Vagina (tissue), 2 donors: ENCODE measurements around the gene GDF11. TPM values are rescaled to one million over a fixed set of nuclear protein-coding genes. Genes with fewer than 3 reads are reported as not detected.

ENCODE experiments used
- DNase-seq, 2 donors: peaks; one replicate each; pipeline ENCODE4 v3.0.0-alpha.2; 2017; ENCODE audit errors: extremely low spot score in 2 of 2
- H3K27ac ChIP-seq: fragments of 200-600 bp; sonication (generic); one replicate; pipeline ENCODE4 v1.5.1; 2019
- H3K27me3 ChIP-seq: fragments of 200-600 bp; sonication (generic); one replicate; pipeline ENCODE4 v1.5.1; 2019
- H3K36me3 ChIP-seq, 2 donors: fragments of 200-600 bp; sonication (generic); one replicate each; pipeline ENCODE4 v1.5.1; 2017 to 2019
- H3K4me1 ChIP-seq: fragments of 200-600 bp; sonication (generic); one replicate; pipeline ENCODE4 v1.5.1; 2019
- H3K4me3 ChIP-seq, 2 donors: fragments of 200-600 bp; sonication (generic); 1 replicate in 1 of 2; 2 replicates in 1 of 2; pipeline ENCODE4 v1.5.1; 2016 to 2019
- H3K9me3 ChIP-seq: fragments of 200-600 bp; sonication (generic); one replicate; pipeline ENCODE4 v1.5.1; 2019
- CTCF ChIP-seq, 3 experiments: fragments of 450-650 bp in 2 of 3; fragments of 200-600 bp in 1 of 3; sonication (generic) in 1 of 3; IDR thresholded peaks; one replicate each; pipeline ENCODE4 v1.5.1; 2017 to 2019; ENCODE audit warnings: antibody characterized with exemption in 3 of 3, mild to moderate bottlenecking in 2 of 3, moderate library complexity in 2 of 3
- POLR2A ChIP-seq, 2 donors: fragments of 450-650 bp; IDR thresholded peaks; one replicate each; pipeline ENCODE4 v1.6.1; 2017; ENCODE audit warnings: antibody characterized with exemption in 2 of 2, mild to moderate bottlenecking in 2 of 2, moderate library complexity in 2 of 2
- POLR2AphosphoS5 ChIP-seq, 2 donors: sonication (generic); formaldehyde crosslinking; IDR thresholded peaks; one replicate each; pipeline ENCODE4 v1.9.0; 2017; ENCODE audit warnings: antibody characterized with exemption in 2 of 2, mild to moderate bottlenecking in 2 of 2, low read depth in 1 of 2; ENCODE audit not compliant: insufficient read depth in 1 of 2
- intact Hi-C: fragments of 100-400 bp; cut with DNase I; formaldehyde crosslinking; loops from one replicate; pipeline ENCODE4 v1.15.1; 2023
- total RNA-seq: library from RNA; depleted of rRNA; stranded (reverse); fragments of >200 nt; gene quantifications from one replicate; pipeline ENCODE4 v1.2.3, GENCODE V29; 2016

The GDF11 gene
- total RNA-seq, 1 donor from 2014 or later: 7.6 TPM

GRCh38 chr12:55736076-55736475 is 6.8 kb upstream of the GDF11 start:
- peaks cover 19% of the 10 kb centered on the region for H3K4me1 ChIP-seq
- intact Hi-C loops: loop anchor here (2.0 kb wide), 1 partner anchor 205 kb away; no protein-coding TSS in a partner anchor

GRCh38 chr12:55736780-55737580 is 5.9 kb upstream of the GDF11 start:
- Histone ChIP-seq H3K9me3 (no peaks in the 10 kb centered on the region), H3K27ac (peak overlapping the region; percentile 85), H3K36me3 (no peaks in the 10 kb centered on the region), H3K27me3 (no peaks in the 10 kb centered on the region), H3K4me3 (no peak overlapping the region), H3K4me1 (peaks cover 19% of the 10 kb centered on the region)
- no peak for DNase-seq
- TF ChIP-seq POLR2A (IDR thresholded peaks at IDR 0.05) (no peak), CTCF (IDR thresholded peaks at IDR 0.05) (peak; percentile 29 to 57 (median 48))
- intact Hi-C loops: loop anchor here (2.0 kb wide), 1 partner anchor 204 kb away; no protein-coding TSS in a partner anchor

More at GRCh38 chr12:55736076-55736475, 6.8 kb upstream of the GDF11 start:
- TF ChIP-seq POLR2A (IDR thresholded peaks at IDR 0.05) (no peak), POLR2AphosphoS5 (IDR thresholded peaks at IDR 0.05; ENCODE audit: insufficient read depth in 1 of 2, low read depth in 1 of 2) (no peak), CTCF (IDR thresholded peaks at IDR 0.05) (no peak)
- DNase-seq: no peak
- no peak overlapping the region for H3K27ac ChIP-seq
- no peaks in the 10 kb centered on the region for H3K9me3 ChIP-seq
- H3K27me3 ChIP-seq: no peaks in the 10 kb centered on the region
- H3K36me3 ChIP-seq: no peaks in the 10 kb centered on the region
- H3K4me3 ChIP-seq: no peak overlapping the region

DNA sequence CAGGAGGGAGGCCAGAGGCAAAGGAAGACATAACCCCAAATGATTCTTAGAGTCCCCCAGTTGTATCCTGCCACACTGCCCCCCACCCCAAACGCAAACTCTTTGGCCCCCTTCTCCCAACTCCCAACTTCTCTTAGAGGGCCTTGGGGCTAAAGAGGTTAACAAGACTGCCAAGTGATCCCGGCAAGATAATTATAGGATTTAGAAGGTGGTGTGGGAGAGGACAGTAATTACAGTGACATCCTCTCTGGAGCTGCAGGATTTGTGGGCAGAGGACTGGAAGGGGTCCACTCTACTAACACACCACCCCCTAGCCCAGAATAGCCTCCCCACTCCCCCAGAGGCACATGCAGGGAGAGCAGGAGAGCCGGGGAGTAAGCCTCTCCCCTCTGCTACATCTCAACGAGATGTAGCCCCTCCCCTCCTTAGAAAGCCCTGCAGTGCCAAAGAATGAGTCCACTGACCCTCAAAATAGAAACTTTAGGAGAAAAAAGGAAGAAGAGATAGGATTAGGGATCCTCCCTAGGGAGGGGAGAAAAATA is 5.3 kb upstream of the GDF11 start:
- Histone ChIP-seq H3K4me1 (peaks cover 25% of the 10 kb centered on the region), H3K27ac (peak overlapping the region; percentile 85), H3K27me3 (no peaks in the 10 kb centered on the region), H3K36me3 (no peaks in the 10 kb centered on the region), H3K9me3 (no peaks in the 10 kb centered on the region), H3K4me3 (peak overlapping the region; percentile 50 to 60)
- DNase-seq: no peak
- intact Hi-C loops: loop anchor here (2.0 kb wide), 1 partner anchor 203 kb away; no protein-coding TSS in a partner anchor
- TF ChIP-seq POLR2AphosphoS5 (IDR thresholded peaks at IDR 0.05; ENCODE audit: insufficient read depth in 1 of 2, low read depth in 1 of 2): no peak
- no peak for TF ChIP-seq CTCF (IDR thresholded peaks at IDR 0.05)
- no peak for TF ChIP-seq POLR2A (IDR thresholded peaks at IDR 0.05)

- H3K9me3 ChIP-seq: no peaks in the 10 kb centered on the region
- no peaks in the 10 kb centered on the region for H3K27me3 ChIP-seq
- intact Hi-C loops: no loop called here
- no peak for DNase-seq
- peak overlapping the region; percentile 50 to 60 for H3K4me3 ChIP-seq
- H3K4me1 ChIP-seq: peaks cover 26% of the 10 kb centered on the region
- no peaks in the 10 kb centered on the region for H3K36me3 ChIP-seq
- H3K27ac ChIP-seq: peak overlapping the region; percentile 85
- TF ChIP-seq POLR2A (IDR thresholded peaks at IDR 0.05) (no peak), POLR2AphosphoS5 (IDR thresholded peaks at IDR 0.05; ENCODE audit: insufficient read depth in 1 of 2, low read depth in 1 of 2) (peak in 1 of 2 donors; percentile 72), CTCF (IDR thresholded peaks at IDR 0.05) (peak; percentile 80 to 95 (median 81))
Measured at GRCh38 chr12:55738123-55739024, 4.5 kb upstream of the GDF11 start.
